ENCODE results near the gene BRIP1.

Gene BRIP1

GRCh38 chr17:61766520-61766919 lies 96.8 kb downstream of the BRIP1 start:
- no peak for DNase-seq (ENCODE audit: low read depth)
- no peak overlapping the region for H3K4me3 ChIP-seq (ENCODE audit: low read depth, low read length)
- TF ChIP-seq CTCF (IDR thresholded peaks at IDR 0.05; ENCODE audit: low read depth, low read length): no peak
- TF ChIP-seq POLR2A (IDR thresholded peaks at IDR 0.05; ENCODE audit: extremely low read depth, insufficient read length): no peak
- no peak for TF ChIP-seq MYC (IDR thresholded peaks at IDR 0.05; ENCODE audit: low read depth, low read length)
- TF ChIP-seq MAX (IDR thresholded peaks at IDR 0.05; ENCODE audit: low read depth, low read length): no peak

- no peak overlapping the region for H3K4me3 ChIP-seq (ENCODE audit: low read depth, low read length)
- no peak for DNase-seq (ENCODE audit: low read depth)
- no peak for TF ChIP-seq CTCF (IDR thresholded peaks at IDR 0.05; ENCODE audit: low read depth, low read length)
- no peak for TF ChIP-seq MAX (IDR thresholded peaks at IDR 0.05; ENCODE audit: low read depth, low read length)
- no peak for TF ChIP-seq POLR2A (IDR thresholded peaks at IDR 0.05; ENCODE audit: extremely low read depth, insufficient read length)
- TF ChIP-seq MYC (IDR thresholded peaks at IDR 0.05; ENCODE audit: low read depth, low read length): no peak
Observed at GRCh38 chr17:61764846-61765245, 98.5 kb downstream of the BRIP1 start.

GRCh38 chr17:61761827-61762226 lies 101.5 kb downstream of the BRIP1 start:
- no peak for DNase-seq (ENCODE audit: low read depth)
- H3K4me3 ChIP-seq (ENCODE audit: low read depth, low read length): no peak overlapping the region
- no peak for TF ChIP-seq MYC (IDR thresholded peaks at IDR 0.05; ENCODE audit: low read depth, low read length)
- no peak for TF ChIP-seq CTCF (IDR thresholded peaks at IDR 0.05; ENCODE audit: low read depth, low read length)
- TF ChIP-seq POLR2A (IDR thresholded peaks at IDR 0.05; ENCODE audit: extremely low read depth, insufficient read length): no peak
- TF ChIP-seq MAX (IDR thresholded peaks at IDR 0.05; ENCODE audit: low read depth, low read length): no peak

- no peak for TF ChIP-seq MYC (IDR thresholded peaks at IDR 0.05; ENCODE audit: low read depth, low read length)
- no peak for TF ChIP-seq POLR2A (IDR thresholded peaks at IDR 0.05; ENCODE audit: extremely low read depth, insufficient read length)
- TF ChIP-seq CTCF (IDR thresholded peaks at IDR 0.05; ENCODE audit: low read depth, low read length): no peak
- TF ChIP-seq MAX (IDR thresholded peaks at IDR 0.05; ENCODE audit: low read depth, low read length): no peak
Observed at GRCh38 chr17:61759362-61759761, 104.0 kb downstream of the BRIP1 start.

GRCh38 chr17:61758430-61758829 lies 104.9 kb downstream of the BRIP1 start:
- TF ChIP-seq MAX (IDR thresholded peaks at IDR 0.05; ENCODE audit: low read depth, low read length) (no peak), CTCF (IDR thresholded peaks at IDR 0.05; ENCODE audit: low read depth, low read length) (no peak), MYC (IDR thresholded peaks at IDR 0.05; ENCODE audit: low read depth, low read length) (no peak), POLR2A (IDR thresholded peaks at IDR 0.05; ENCODE audit: extremely low read depth, insufficient read length) (no peak)
- no peak overlapping the region for H3K4me3 ChIP-seq (ENCODE audit: low read depth, low read length)
- DNase-seq (ENCODE audit: low read depth): no peak

More at GRCh38 chr17:61759362-61759761, 104.0 kb downstream of the BRIP1 start:
- DNase-seq (ENCODE audit: low read depth): no peak
- H3K4me3 ChIP-seq (ENCODE audit: low read depth, low read length): no peak overlapping the region

GRCh38 chr17:61757168-61757567 lies 106.2 kb downstream of the BRIP1 start:
- no peak overlapping the region for H3K4me3 ChIP-seq (ENCODE audit: low read depth, low read length)
- TF ChIP-seq POLR2A (IDR thresholded peaks at IDR 0.05; ENCODE audit: extremely low read depth, insufficient read length) (no peak), MYC (IDR thresholded peaks at IDR 0.05; ENCODE audit: low read depth, low read length) (no peak), MAX (IDR thresholded peaks at IDR 0.05; ENCODE audit: low read depth, low read length) (no peak), CTCF (IDR thresholded peaks at IDR 0.05; ENCODE audit: low read depth, low read length) (no peak)
- DNase-seq (ENCODE audit: low read depth): no peak

Measured in NB4 (cell line).